ENCODE data around the gene SKAP1. TPM values are rescaled to one million over a fixed set of nuclear protein-coding genes. Genes with fewer than 3 reads are reported as not detected.

Gene SKAP1
- total and polyA plus RNA-seq, 2 experiments from 2014 or later = 0.27 TPM; not detected in 1

- Histone ChIP-seq H3K27me3 (ENCODE audit: insufficient read depth) (no peaks in the 10 kb centered on the region), H3K79me2 (replicated peaks; ENCODE audit: insufficient read depth) (no peaks in the 10 kb centered on the region), H3K36me3 (ENCODE audit: insufficient read depth) (no peaks in the 10 kb centered on the region), H3K9me2 (ENCODE audit: insufficient read depth) (no peaks in the 10 kb centered on the region), H3K27ac (ENCODE audit: low read depth) (no peak overlapping the region), H3F3A (replicated peaks; ENCODE audit: low read depth) (no peaks in the 10 kb centered on the region), H3K4me3 (no peak overlapping the region), H3K4me2 (no peak overlapping the region), H3K4me1 (ENCODE audit: insufficient read depth) (peaks cover 4% of the 10 kb centered on the region; the same call in 1 of the 2 replicates), H4K20me1 (replicated peaks; ENCODE audit: insufficient read depth) (no peaks in the 10 kb centered on the region), H2AFZ (no peak overlapping the region; the same call in 1 of the 2 replicates)
- no peak for TF ChIP-seq ZNF331 (CRISPR knock-in tag; IDR thresholded peaks at IDR 0.05; ENCODE audit: low read depth)
- no peak for TF ChIP-seq STAT1 (IDR thresholded peaks at IDR 0.05; ENCODE audit: unreplicated experiment)
- TF ChIP-seq ETS1 (IDR thresholded peaks at IDR 0.05) = no peak
- no peak for TF ChIP-seq NANOG (IDR thresholded peaks at IDR 0.05; ENCODE audit: borderline replicate concordance)
- no peak for TF ChIP-seq EZH2 (IDR thresholded peaks at IDR 0.05; ENCODE audit: low read depth, unreplicated experiment)
- no peak for TF ChIP-seq POLR2AphosphoS5 (IDR thresholded peaks at IDR 0.05; ENCODE audit: low read depth)
- no peak for TF ChIP-seq JUNB (IDR thresholded peaks at IDR 0.05; ENCODE audit: unreplicated experiment)
- TF ChIP-seq CTCF (conservative IDR thresholded peaks at IDR 0.05; ENCODE audit: low read depth in 2 of 2) = no peak
- no peak for TF ChIP-seq REST (IDR thresholded peaks at IDR 0.05; ENCODE audit: unreplicated experiment)
- no peak for TF ChIP-seq EZH2phosphoT487 (IDR thresholded peaks at IDR 0.05; ENCODE audit: unreplicated experiment)
- Mint-ChIP-seq H3K27me3 (ENCODE audit: insufficient read depth, low read depth, poor library complexity) (no peaks in the 10 kb centered on the region), H3K9me3 (no peaks in the 10 kb centered on the region), H3K27ac (no peak overlapping the region), H3K4me1 (peaks cover 25% of the 10 kb centered on the region), H3K36me3 (ENCODE audit: low read depth) (no peaks in the 10 kb centered on the region), H3K4me3 (no peak overlapping the region)
- ATAC-seq = no peak
- DNase-seq (ENCODE audit: low spot score) = no peak
Observed at GRCh38 chr17:48240562-48241130, 189.4 kb downstream of the SKAP1 start.

Measured in GM23338 (cell line).